Testis (tissue), 3 donors: Measurements from ENCODE around the gene SMTNL2. TPM values are rescaled to one million over a fixed set of nuclear protein-coding genes. Genes with fewer than 3 reads are reported as not detected.
"Not testable (repeated sequence)": the region's sequence is repeated elsewhere in the genome, so short reads cannot be mapped to it uniquely, and the experiment has no call there.

Experiments used
- DNase-seq: peaks from one replicate; pipeline ENCODE4 v3.0.0-alpha.2; 2019
- H3K27ac ChIP-seq, 2 donors: fragments of 200-600 bp; sonication (generic); one replicate each; pipeline ENCODE4 v1.5.1; 2019
- H3K27me3 ChIP-seq: fragments of 200-600 bp; sonication (generic); one replicate; pipeline ENCODE4 v1.5.1; 2019
- H3K36me3 ChIP-seq: fragments of 200-600 bp; sonication (generic); one replicate; pipeline ENCODE4 v1.5.1; 2017; ENCODE audit warnings: low read depth; ENCODE audit errors: missing control alignments
- H3K4me1 ChIP-seq: fragments of 200-600 bp; sonication (generic); one replicate; pipeline ENCODE4 v1.5.1; 2019
- H3K4me3 ChIP-seq, 2 donors: fragments of 200-600 bp; sonication (generic); one replicate each; pipeline ENCODE4 v1.5.1; 2017 to 2019
- H3K9me3 ChIP-seq: fragments of 200-600 bp; sonication (generic); one replicate; pipeline ENCODE4 v1.5.1; 2017
- POLR2A ChIP-seq: fragments of 450-650 bp; IDR thresholded peaks from one replicate; pipeline ENCODE4 v1.6.1; 2017; ENCODE audit warnings: antibody characterized with exemption, mild to moderate bottlenecking, moderate library complexity
- WGBS, 2 donors: methylation state at CpG; one replicate each; pipeline ENCODE4 v1.1.5; 2018; 5-methylcytosine and 5-hydroxymethylcytosine counted together
- intact Hi-C: fragments of 100-400 bp; cut with DNase I; formaldehyde crosslinking; loops from one replicate; pipeline ENCODE4 v1.15.1; 2023; ENCODE audit warnings: low total_unique reads
- polyA plus RNA-seq: library from polyadenylated mRNA; stranded (reverse); fragments of 350-450 nt; fragmentation: Illumina TruSeq; extraction: RNeasy Lipid Tissue Mini Kit (QIAGEN cat#74804); gene quantifications from one replicate; pipeline ENCODE4 v1.2.3, GENCODE V29; 2014; ENCODE audit warnings: low read depth, low replicate concordance; ENCODE audit not compliant: insufficient read depth
- total RNA-seq, 2 donors: library from RNA; depleted of rRNA; stranded (reverse); fragments of >200 nt; gene quantifications; one replicate each; pipeline ENCODE4 v1.2.3, GENCODE V29; 2016
- TF ChIP-seq, protein P1 (sequence below), 3 experiments: fragments of 450-650 bp in 2 of 3; fragments of 200-600 bp in 1 of 3; sonication (generic) in 1 of 3; IDR thresholded peaks; one replicate each; pipeline ENCODE4 v1.5.1; 2016 to 2019; ENCODE audit warnings: antibody characterized with exemption in 3 of 3, mild to moderate bottlenecking in 2 of 3, moderate library complexity in 1 of 3

The SMTNL2 gene
- total and polyA plus RNA-seq, 3 donors from 2014 or later = 2.6 to 6.9 (median 4.3) TPM

DNA sequence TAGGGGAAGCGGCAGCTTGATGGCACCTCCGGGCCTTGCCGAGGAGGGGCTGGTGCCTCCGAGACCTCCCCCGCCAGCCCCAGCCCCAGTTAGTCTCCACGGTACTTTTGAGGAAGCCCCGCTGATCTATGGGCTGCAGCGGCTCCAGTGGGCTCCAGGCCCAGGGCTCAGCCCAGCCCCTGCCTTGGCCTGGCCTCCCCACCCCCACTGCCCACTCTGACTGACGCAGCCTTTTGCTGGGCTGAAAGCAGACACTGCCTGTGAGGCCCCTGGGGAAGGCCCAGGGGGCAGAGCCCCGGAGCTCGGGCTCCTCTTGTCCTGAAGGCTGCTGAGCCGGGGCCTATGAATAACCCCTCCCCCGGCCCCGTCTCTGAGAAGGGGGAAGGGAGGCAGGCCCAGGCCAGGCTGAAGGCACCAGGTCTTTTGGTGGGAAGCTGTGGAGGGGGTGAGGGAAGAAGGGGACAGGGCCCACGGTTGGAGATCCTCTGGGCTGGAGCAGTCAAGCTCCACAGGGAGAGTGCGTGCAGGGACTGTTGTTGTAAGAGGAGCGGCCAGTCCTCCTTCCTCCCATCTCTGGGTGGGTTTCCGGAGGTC, 7.5 kb upstream of the SMTNL2 start:
- Histone ChIP-seq H3K27ac (no peak overlapping the region), H3K4me3 (no peak overlapping the region), H3K9me3 (no peaks in the 10 kb centered on the region), H3K36me3 (no peaks in the 10 kb centered on the region), H3K4me1 (peaks cover 21% of the 10 kb centered on the region), H3K27me3 (no peaks in the 10 kb centered on the region)
- 61 to 79% methylated on average over 4 to 18 of the region's 18 CpGs for WGBS, 2 donors
- intact Hi-C loops = no loop called here
- no peak for DNase-seq
- no peak for TF ChIP-seq POLR2A
- TF ChIP-seq, protein P1, sequence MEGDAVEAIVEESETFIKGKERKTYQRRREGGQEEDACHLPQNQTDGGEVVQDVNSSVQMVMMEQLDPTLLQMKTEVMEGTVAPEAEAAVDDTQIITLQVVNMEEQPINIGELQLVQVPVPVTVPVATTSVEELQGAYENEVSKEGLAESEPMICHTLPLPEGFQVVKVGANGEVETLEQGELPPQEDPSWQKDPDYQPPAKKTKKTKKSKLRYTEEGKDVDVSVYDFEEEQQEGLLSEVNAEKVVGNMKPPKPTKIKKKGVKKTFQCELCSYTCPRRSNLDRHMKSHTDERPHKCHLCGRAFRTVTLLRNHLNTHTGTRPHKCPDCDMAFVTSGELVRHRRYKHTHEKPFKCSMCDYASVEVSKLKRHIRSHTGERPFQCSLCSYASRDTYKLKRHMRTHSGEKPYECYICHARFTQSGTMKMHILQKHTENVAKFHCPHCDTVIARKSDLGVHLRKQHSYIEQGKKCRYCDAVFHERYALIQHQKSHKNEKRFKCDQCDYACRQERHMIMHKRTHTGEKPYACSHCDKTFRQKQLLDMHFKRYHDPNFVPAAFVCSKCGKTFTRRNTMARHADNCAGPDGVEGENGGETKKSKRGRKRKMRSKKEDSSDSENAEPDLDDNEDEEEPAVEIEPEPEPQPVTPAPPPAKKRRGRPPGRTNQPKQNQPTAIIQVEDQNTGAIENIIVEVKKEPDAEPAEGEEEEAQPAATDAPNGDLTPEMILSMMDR (IDR thresholded peaks at IDR 0.05) = no peak

DNA sequence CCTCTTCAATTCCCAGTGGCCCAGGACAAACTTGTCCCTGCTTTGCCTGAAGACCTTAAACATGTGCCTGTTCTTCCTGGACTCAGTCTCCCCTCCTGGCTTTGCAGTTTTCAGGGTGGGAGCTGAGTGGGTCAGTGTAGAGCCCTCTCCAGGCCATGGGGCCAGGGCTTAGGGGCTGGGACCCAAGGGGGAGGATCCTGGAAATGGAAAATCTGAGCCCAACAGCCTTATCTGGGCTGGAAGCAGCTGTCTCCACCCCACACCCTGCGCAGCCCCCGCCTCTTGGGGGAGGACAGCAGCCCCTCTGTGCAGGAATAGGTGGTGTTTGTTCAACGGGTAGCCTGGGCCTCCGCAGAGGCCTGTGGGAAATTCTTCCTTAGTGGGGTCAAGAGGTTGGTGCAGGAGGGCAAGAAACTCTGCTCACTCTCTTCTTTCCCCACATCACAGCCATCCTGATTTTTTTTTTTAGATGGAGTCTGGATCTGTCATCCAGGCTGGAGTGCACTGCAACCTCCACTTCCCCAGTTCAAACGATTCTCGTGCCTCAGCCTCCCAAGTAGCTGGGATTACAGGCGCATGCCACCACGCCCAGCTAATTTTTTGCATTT, 6.8 kb upstream of the SMTNL2 start:
- no peaks in the 10 kb centered on the region for H3K27me3 ChIP-seq
- intact Hi-C loops = no loop called here
- DNase-seq = no peak
- H3K4me1 ChIP-seq = peaks cover 21% of the 10 kb centered on the region
- H3K36me3 ChIP-seq = no peaks in the 10 kb centered on the region
- no peak for TF ChIP-seq POLR2A
- TF ChIP-seq, protein P1 (IDR thresholded peaks at IDR 0.05) = no peak
- no peak overlapping the region for H3K27ac ChIP-seq
- H3K4me3 ChIP-seq = no peak overlapping the region
- H3K9me3 ChIP-seq = no peaks in the 10 kb centered on the region
- 75 to 81% methylated on average over 4 to 8 of the region's 8 CpGs for WGBS, 2 donors

DNA sequence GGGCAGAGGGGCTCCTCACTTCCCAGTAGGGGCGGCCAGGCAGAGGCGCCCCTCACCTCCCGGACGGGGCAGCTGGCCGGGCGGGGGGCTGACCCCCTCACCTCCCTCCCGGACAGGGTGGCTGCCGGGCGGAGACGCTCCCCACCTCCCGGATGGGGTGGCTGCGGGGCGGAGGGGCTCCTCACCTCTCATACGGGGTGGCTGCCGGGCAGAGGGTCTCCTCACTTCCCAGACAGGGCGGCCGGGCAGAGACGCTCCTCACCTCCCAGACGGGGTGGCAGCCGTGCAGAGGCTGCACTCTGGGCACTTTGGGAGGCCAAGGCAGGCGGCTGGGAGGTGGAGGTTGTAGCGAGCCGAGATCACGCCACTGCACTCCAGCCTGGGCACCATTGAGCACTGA, 6.0 kb upstream of the SMTNL2 start:
- H3K4me3 ChIP-seq, H3K27me3 ChIP-seq, H3K36me3 ChIP-seq, DNase-seq, intact Hi-C loops, H3K9me3 ChIP-seq, H3K27ac ChIP-seq: not testable (repeated sequence)
- H3K4me1 ChIP-seq = peaks cover 21% of the 10 kb centered on the region
- 59 to 67% methylated on average over 8 to 18 of the region's 24 CpGs for WGBS, 2 donors

DNA sequence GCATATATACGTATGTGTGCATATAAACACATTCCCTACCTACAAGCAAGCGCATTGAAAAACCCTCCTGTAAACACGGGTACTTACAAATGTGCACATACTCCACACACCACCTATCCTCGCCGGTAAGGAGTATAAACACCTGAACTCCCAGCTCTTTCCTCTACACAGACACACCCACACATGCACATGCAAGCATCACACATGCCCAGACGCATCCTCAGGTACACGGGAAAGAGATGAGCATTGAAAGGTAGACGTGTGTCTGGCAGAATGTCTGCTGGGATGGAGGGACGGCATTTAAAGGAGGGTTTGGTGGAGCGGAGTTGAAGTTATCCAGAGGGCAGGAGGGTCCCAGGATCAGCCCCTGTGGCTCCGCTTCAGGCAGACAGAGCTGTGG, 4.7 kb upstream of the SMTNL2 start:
- H3K27ac ChIP-seq = no peak overlapping the region
- peaks cover 23% of the 10 kb centered on the region for H3K4me1 ChIP-seq
- 88 to 91% methylated on average over 11 of the region's 11 CpGs for WGBS, 2 donors
- DNase-seq = no peak
- no peaks in the 10 kb centered on the region for H3K9me3 ChIP-seq
- H3K27me3 ChIP-seq = no peaks in the 10 kb centered on the region
- intact Hi-C loops = no loop called here
- no peaks in the 10 kb centered on the region for H3K36me3 ChIP-seq
- TF ChIP-seq, protein P1 (IDR thresholded peaks at IDR 0.05) = no peak
- no peak for TF ChIP-seq POLR2A
- no peak overlapping the region for H3K4me3 ChIP-seq

DNA sequence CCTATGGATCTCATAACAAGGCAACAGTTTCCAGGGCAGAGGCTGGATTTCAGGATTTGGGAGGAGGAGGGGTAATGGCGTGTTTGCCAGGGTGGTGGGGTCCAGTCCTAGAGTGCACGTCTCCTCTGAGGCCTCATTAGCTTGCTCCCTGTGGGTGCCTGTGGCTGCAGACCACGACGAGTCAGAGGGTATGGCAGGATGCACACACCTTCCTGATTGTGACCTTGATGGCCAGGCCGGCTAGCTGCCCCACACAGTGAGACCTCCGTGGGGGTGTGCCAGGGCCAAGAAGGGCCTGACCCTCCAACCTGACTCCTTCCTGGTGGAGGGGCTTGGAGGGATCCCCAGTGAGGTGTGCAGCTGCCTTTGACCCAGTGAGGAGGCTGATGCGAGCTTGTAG, 4.0 kb upstream of the SMTNL2 start:
- DNase-seq = no peak
- intact Hi-C loops = no loop called here
- TF ChIP-seq POLR2A = no peak
- TF ChIP-seq, protein P1 (IDR thresholded peaks at IDR 0.05) = no peak
- H3K4me1 ChIP-seq = peaks cover 20% of the 10 kb centered on the region
- H3K4me3 ChIP-seq = no peak overlapping the region
- no peaks in the 10 kb centered on the region for H3K9me3 ChIP-seq
- no peaks in the 10 kb centered on the region for H3K27me3 ChIP-seq
- H3K27ac ChIP-seq = no peak overlapping the region
- H3K36me3 ChIP-seq = no peaks in the 10 kb centered on the region
- WGBS, 2 donors = 68 to 76% methylated on average over 7 of the region's 7 CpGs
